SH-SY5Y (cell line): ENCODE data around the gene SCN5A.

Experiments
- GATA2 ChIP-seq: IDR thresholded peaks from 2 replicates; pipeline ENCODE4 v1.6.1; 2011; ENCODE audit warnings: mild to moderate bottlenecking, low read depth, low read length
- GATA3 ChIP-seq: IDR thresholded peaks from 2 replicates; pipeline ENCODE4 v1.6.1; 2011; ENCODE audit warnings: low read depth, mild to moderate bottlenecking, low read length, moderate library complexity

DNA sequence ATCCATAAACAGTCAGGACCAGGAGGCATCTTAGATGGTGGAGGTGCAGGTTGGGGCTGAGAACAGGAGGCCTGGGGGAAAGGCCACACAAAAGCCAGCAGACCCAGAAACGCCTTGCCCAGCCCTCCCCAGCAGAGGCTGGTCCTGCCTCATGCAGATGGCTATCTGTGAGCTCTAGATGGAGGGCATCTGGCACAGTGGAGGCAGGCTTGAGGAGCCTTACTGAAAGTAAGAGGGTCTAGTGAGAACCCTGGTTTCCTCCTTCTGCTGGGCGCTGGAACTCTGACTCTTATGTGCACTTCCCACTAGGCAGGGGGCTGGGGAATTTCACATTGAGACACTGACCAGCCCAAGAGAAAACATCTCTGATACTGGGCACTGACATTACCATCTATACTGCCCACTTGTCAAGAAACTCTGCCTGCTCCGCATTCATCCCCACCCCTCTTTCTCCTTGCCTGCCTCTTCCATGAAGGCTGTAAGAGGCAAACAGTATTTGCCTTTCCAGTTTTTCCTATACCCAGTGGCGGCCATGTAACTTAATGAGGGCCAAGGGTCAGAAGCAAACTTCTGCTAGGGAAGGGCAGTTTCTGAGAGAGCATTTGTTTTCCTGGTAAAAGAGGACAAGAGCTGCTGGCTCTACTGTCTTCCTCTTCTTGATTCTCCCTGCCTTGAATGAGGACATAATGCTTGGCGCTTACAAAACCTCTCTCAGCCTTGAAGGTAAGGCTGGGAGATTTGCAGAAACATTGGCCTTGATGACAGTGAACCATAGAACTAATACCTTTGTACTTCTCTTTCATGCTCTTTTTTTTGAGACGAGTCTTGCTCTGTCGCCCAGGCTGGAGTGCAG is 4.4 kb upstream of the SCN5A start:
- TF ChIP-seq GATA2 (peak; percentile 76), GATA3 (no peak)
